Erythroblast (primary cell): ENCODE measurements around the gene TP53I13.

Source experiments
- DNase-seq, 2 experiments: peaks; one replicate each; lab custom pipeline; 2025; lab: John Stamatoyannopoulos, UW
- GATA1 ChIP-seq: IDR thresholded peaks from 2 replicates; pipeline ENCODE4 v1.6.1; 2011; ENCODE audit warnings: low read depth, mild to moderate bottlenecking, control low read depth, low read length, moderate library complexity
- POLR2A ChIP-seq: IDR thresholded peaks from 2 replicates; pipeline ENCODE4 v1.6.1; 2011; ENCODE audit warnings: mild to moderate bottlenecking, low read length

TP53I13 gene

GRCh38 chr17:29616300-29617048 lies 48.0 kb downstream of the TP53I13 start:
- TF ChIP-seq GATA1 (no peak), POLR2A (no peak)
- peak in 1 of 2 experiments; percentile 32 for DNase-seq

- peak; percentile 87 for DNase-seq
- TF ChIP-seq GATA1 (no peak), POLR2A (no peak)
These were observed 48.6 kb downstream of the TP53I13 start for GRCh38 chr17:29617125-29617480.

GRCh38 chr17:29617481-29618271 lies 49.2 kb downstream of the TP53I13 start:
- no peak for TF ChIP-seq GATA1
- no peak for TF ChIP-seq POLR2A
- peak; percentile 79 to 88 for DNase-seq

- no peak for TF ChIP-seq POLR2A
- no peak for TF ChIP-seq GATA1
- no peak for DNase-seq
These were observed 50.0 kb downstream of the TP53I13 start for GRCh38 chr17:29618272-29619065.

- TF ChIP-seq POLR2A (no peak), GATA1 (no peak)
- no peak for DNase-seq
These were observed 50.8 kb downstream of the TP53I13 start for GRCh38 chr17:29619251-29619650.

- DNase-seq, result no peak
- TF ChIP-seq POLR2A, result no peak
- no peak for TF ChIP-seq GATA1
These were observed 51.8 kb downstream of the TP53I13 start for GRCh38 chr17:29620271-29620670.

- no peak for DNase-seq
- TF ChIP-seq GATA1 (no peak), POLR2A (no peak)
These were observed 52.4 kb downstream of the TP53I13 start for GRCh38 chr17:29620779-29621500.

- TF ChIP-seq GATA1, result no peak
- no peak for TF ChIP-seq POLR2A
- no peak for DNase-seq
These were observed 53.3 kb downstream of the TP53I13 start for GRCh38 chr17:29621751-29622194.
